Fibroblast of skin of abdomen (primary cell): ENCODE measurements around the gene KHK.

Experiments
- DNase-seq: peaks from one replicate; pipeline ENCODE4 v3.0.0-alpha.2; 2013

The KHK gene

DNA sequence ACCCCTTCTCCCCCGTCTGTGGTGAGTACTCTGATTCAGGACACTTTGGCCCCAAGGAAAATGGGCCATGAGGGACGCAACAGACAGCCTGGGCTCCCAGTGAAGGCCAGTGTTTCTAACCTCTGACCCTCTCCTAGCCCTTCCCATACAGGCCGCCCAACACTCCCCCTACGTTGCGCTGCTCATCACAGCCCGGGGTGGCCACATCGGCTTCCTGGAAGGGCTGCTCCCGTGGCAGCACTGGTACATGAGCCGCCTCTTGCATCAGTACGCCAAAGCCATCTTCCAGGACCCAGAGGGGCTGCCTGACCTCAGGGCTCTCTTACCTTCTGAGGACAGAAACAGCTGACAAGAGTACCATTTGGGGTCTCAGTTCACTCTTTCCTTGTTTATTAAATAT is 43.8 kb downstream of the KHK start:
- no peak for DNase-seq

DNA sequence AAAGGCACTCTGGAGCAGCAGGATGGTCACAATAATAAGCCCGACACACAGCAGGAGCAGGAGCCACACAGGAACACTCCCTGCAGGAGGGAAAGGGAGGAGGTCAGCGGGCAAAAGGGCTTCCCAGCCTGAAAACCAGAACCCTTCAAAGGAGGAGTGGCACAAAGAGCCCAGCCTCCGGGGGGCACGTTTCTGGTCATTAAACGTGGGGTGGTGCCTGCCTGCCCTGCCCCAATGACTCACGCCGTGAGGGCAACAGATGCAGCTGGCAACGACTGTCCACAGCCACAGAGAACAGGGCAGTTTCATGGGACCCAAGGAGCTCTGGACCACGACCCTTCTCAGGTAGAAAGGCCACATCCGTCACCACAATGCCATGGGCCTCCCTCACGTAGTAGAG is 44.9 kb downstream of the KHK start:
- no peak for DNase-seq

DNA sequence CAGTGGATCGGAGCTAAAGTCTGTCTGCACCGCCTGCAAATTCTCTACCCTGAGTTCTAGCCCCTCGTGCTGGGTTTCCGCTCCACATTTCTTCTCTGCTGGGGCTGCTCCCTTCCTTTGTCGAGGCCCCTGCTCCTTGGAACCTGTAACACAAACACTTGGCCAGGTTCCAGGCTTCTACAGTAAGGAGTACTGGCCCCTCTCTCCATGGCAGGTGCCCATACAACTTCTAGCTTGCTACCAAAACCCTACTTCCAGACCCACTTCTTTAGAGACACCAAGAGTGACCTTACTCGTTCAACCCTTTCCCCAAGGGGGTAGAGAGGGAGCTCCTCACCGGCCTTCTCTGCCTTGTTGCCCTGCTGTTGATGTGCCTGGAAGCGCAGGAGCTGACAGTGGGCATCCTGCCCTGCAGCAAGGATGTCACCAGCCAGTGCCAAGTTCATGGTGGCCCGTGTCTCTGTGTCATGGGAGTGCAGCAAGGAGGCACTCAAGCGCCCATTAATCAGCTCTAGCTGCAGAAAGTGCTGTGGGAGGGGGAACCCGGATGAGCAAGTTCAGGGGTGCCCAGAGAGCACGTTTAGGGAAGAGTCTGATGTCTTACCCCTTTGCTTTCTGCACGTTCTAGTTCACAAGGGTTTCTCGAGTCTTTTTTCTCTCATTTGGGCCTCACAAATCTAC is 46.8 kb downstream of the KHK start:
- no peak for DNase-seq

DNA sequence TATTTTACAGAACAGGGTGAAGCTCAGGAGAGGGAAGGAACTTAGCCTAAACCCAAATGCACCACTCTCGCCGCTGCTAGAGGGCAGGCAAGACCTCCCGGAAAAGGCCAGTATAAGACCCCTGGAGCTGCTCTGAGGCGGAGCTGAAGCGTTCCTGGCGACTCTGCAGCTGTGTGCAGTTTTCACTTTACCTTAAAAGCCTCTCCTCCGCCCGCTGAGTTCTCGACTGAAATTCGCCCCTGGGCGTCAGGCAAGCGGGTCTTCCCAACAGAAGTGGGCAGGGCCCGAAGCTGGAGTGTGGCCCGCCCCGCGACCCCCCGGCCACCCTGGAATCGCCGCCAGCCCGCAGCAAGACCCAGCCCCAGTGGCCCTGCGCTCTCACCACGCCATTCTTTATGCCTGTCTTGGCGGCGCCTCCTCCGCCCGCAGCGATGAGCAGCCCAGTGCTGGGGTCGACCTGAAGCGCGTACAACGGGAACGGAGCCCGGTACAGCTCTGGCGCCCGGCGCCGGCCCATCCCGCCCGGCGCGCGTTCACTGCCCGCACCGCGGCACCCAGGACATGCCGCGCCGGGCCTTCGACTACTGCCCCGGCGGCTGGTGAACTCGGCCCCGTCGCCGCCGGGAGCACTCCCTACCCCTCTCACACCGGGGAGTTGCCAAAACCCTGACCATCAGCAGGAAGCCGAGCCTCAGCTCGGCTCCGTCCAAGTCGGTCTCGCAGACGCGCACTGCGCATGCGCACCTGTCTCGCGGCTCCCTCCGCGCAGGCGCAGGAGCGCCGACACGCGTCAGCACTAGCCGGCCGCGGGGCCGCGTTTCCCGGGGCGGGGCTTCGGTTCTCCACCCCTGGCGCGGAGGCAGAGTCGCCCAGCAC is 47.6 kb downstream of the KHK start, which contains the start of gene PREB:
Gene PREB, minus strand, starts transcription at position 732 of the 876 bp plus-strand sequence. Its CDS starts 215 bp downstream, at position 517.
- DNase-seq, result peak; percentile 96

DNA sequence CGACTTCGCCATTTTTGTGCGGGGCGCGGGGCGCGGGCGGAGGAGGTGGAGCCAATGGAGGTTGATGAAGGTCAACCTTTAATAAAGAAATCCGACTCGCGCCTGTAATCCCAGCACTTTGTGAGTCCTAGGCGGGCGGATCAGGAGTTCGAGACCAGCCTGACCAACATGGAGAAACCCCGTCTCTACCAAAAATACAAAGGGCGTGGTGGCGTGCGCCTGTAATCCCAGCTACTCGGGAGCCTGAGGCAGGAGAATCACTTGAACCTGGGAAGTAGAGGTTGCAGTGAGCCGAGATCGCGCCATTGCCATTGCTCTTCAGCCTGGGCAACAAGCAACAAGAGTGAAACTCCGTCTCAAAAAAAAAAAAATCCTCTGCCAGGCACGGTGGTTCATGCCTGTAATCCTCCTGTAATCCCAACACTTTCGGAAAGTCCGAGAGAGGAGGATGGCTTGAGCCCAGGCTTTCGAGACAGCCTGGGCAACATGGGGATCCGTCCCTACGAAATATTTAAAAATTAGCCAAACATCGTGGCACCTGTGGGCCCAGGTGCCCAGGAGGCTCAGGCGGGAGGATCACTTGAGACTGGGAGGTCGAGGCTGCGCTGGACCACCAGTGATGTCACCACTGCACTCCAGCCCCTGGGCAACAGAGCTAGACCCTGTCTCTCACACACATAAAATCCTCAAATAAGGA is 48.4 kb downstream of the KHK start:
- DNase-seq, result no peak

DNA sequence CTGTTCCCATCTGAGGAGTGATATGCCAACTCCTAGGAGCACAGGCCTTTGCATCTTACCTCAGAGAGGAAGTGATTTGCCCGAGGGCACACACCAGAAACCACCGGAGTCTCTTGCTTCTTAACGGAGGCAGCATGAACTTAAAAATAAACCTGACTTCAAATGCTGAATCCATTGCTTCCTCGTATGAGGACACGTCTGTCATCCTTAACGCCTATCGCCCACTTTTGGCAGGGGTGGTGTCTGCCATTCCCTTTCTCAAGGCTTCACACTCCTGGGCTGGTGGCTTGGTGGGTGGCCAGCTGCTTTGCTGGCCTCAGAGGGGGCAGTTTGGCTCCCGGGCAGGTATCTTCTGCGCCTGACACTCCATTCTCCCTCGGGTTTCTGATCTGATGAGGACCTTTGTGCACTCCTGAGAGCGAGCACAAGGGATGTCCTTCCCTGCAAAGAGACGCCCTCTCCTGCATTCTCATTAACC is 48.9 kb downstream of the KHK start:
- DNase-seq, result no peak

DNA sequence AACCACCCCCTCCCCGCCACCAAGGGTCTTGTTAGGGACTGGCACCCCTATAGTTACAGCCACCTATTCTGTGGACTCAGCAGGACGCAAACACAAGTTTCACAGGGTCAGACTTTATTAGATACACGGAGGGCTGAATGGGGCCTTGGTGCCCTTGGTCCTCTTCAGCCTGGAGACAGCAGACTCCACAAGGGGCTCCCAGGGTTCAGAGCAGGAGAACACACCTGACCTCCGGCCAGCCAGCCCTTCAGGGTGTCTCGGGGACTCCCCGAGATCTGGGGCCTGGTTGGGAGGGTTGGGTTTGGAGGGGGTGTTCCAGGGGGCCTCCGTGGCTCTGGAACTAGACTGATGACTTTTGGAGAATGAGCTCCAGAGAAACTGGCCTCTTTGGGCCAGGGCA is 50.2 kb downstream of the KHK start:
- DNase-seq, result no peak

DNA sequence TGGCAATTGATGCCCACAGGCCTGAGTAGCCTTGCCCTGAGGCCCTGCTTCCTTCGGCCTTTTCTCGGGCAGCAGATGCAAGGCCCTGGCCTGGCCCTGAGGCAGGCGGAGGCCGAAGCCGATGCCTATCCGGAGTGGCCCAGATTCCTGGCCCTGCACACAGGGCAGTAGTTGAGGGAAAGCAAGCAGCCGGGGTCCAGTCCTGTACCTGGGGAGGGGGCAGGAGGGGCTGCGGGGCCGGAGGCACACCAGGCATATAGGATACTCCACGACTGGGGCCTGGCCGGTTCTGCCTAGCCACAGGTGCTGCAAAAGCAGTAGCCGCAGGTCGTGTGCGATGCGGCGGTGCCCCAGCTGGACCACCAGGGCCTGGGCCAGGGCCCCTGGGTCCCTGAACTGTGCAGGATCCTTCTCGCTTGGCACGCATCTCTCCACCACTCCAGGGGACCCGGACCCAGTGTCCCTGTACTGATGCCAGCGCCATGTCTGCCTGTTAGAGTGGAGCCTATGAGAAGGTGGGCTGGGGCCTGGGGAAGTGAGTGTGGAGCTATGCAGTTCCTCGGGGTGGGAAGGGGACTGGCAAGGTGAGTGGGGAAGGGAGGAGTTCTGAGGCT is 50.9 kb downstream of the KHK start:
- no peak for DNase-seq

DNA sequence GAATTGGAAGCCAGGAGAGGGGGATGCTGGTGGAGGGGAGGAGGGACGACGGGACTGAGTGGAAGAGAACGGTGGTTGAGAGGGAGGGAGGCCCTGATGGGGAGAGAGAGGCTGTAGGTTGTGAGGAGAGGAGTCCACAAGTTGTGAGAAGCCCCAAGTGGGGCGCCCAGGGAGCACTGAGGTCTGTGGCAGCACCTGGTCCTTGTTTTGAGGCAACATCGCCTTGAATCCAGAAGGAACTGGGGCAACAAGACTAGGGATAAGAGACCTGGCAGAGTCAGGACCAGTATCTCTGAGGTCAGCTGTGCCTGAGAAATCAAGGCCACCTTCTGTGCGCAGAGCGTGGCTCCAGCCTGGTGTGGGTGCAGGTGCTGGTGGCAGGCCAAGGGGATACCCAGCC is 51.5 kb downstream of the KHK start:
- no peak for DNase-seq

DNA sequence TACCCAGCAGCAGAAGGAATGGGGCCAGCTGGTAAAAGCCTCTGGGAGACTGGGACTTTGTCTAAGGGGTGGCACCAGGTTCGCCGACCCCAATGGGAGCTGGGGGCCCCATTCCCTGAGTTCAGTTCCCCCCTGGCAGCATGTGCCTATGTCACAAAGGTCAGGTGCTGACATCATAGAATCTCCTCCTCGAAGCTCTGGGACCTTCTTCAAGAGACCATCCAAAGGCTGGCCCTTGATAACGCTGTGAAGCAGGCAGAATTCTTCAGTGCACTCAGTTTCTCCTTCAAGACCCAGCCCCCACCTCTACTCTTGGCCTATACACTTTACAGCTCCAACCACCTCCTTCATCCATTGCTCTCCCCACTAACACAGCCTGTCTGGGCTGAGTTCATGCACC is 52.7 kb downstream of the KHK start, which contains the start of gene PRR30:
Gene PRR30, minus strand, starts transcription at position 101 of the 400 bp plus-strand sequence. CDS start 1,081 bp downstream, outside the sequence.
- no peak for DNase-seq

DNA sequence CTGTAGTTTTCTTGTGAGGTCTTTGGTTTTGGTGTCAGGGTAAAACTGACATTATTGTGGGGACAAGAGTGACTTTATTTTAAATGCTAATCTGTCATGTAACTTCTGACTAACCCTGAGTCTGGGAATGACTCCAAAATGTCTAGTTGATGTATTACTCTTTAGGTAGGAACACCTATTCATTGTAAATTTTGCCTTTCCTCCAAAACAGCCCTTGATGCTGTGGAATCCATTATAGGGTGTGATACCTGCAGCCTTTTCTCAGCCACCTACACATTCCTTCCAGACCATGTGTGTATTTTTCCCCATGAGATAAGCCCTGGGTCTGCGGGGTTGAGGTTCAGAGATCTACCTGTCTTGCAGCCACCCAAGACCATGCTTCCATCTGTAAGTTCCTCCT is 56.7 kb downstream of the KHK start:
- DNase-seq, result no peak

DNA sequence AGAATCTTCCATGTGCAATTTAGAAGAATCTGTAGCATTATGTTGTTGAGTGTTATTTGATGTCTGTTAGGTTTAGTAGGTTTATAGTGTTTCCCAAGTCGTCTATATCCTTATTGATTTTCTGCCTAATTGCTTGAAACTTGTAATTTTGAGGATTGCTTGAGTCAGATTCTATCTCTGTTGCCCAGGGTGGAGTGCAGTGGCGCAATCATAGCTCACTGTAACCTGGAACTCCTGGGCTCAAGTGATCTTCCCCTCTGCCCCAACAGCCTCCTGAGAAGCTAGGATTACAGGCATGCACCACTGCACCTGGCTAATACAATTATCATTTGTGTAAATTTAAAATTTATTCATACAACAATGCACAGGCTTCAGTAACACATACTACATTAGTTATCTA is 59.1 kb downstream of the KHK start:
- DNase-seq, result no peak

DNA sequence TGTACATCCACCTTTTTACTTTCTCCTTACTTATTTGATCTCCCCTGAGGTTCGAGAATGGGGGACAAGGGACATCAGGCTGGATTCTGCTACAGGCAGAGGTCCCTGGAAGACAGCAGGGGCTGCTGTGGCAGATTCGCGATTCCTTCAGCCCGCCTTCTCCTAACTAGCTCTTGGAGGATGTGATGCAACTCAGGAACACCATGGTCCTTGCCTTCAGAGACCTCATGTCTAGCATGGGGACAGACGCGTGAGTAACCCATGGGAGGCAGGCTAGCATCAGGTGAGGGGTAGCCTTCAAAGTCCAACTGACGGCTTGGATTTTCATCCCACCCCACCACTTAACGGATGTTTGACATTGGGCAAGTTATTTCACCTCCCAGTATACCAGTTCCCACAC is 61.4 kb downstream of the KHK start:
- no peak for DNase-seq

DNA sequence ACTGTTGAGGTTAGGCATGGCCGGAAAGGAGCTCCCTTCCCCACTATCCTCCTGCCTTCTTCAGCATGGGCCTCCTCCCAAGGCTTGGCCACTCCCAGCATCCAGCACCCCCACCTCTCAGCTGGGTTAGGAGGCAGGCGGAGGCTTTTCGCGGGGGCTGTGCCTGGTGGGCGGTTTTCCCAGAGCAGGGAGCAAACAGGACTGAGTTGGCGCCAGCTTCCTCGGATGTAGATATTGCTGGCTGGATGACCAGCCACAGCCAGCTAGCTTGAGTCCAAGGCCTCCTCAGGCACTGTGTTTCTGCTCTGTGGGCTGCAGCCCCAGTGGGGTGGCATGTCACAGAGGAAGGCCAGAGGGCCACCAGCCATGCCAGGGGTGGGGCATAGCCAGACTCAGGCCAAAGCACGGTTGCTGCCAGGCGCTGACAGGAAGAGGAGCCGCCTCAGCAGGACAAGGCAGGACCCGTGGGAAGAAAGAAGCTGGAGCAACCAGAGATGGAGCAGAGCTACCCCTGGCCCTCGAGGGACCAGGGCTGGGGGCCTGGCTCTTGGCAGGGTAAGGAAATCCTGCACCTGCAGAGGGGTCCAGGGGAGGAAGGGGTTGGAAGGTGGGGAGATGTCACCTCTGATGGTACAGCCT is 62.3 kb downstream of the KHK start, which contains the start of gene TCF23:
Gene TCF23, plus strand, starts transcription at position 204 of the 639 bp plus-strand sequence. Its CDS starts 130 bp downstream, at position 334.
- DNase-seq, result no peak

DNA sequence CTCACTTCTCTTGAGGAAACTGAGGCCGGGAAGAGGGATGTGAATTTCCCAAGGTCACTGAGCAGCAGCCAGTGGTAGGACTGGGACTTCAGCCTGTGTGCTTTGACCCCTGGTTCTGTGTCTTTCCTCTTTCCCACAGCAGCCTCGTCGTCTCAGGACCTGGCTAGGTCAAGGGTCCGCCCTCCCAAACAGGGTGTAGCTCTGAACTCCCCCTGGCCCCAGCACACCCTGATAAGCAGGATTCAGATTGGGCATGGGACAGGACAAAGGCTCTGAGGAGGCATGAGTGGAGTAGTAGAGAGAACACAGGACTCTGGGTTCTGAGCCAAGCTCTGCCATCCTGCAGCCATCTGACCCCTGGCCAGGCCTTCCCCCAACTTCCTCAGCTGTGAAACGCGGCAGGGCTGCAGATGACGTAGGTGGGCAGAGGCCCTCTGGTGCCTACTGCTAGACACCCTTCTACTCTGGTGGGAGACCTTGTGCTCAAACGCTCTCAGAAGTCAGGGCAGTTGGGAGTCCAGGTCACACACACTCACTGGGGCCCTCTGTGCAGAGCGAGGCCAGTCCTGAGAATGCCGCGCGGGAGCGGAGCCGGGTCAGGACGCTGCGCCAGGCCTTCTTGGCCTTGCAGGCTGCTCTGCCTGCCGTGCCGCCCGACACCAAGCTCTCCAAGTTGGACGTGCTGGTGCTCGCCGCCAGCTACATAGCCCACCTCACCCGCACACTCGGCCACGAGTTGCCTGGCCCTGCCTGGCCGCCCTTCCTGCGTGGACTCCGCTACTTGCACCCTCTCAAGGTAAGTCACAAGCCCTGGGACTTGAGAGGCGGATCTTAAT is 63.2 kb downstream of the KHK start:
- DNase-seq, result no peak
